GM21619 (cell line): Measurements from ENCODE around the gene GLRX3.
A peak's percentile ranks its signal among the peaks of the same experiment; 100 is the strongest.
"Not testable (repeated sequence)": the region's sequence is repeated elsewhere in the genome, so short reads cannot be mapped to it uniquely, and the experiment has no call there.

Experiments used
- ATAC-seq: cut with Tn5 transposase; IDR thresholded peaks from one replicate; pipeline ENCODE4 v1.9.1; 2021; ENCODE audit not compliant: unreplicated experiment

GLRX3 gene

DNA sequence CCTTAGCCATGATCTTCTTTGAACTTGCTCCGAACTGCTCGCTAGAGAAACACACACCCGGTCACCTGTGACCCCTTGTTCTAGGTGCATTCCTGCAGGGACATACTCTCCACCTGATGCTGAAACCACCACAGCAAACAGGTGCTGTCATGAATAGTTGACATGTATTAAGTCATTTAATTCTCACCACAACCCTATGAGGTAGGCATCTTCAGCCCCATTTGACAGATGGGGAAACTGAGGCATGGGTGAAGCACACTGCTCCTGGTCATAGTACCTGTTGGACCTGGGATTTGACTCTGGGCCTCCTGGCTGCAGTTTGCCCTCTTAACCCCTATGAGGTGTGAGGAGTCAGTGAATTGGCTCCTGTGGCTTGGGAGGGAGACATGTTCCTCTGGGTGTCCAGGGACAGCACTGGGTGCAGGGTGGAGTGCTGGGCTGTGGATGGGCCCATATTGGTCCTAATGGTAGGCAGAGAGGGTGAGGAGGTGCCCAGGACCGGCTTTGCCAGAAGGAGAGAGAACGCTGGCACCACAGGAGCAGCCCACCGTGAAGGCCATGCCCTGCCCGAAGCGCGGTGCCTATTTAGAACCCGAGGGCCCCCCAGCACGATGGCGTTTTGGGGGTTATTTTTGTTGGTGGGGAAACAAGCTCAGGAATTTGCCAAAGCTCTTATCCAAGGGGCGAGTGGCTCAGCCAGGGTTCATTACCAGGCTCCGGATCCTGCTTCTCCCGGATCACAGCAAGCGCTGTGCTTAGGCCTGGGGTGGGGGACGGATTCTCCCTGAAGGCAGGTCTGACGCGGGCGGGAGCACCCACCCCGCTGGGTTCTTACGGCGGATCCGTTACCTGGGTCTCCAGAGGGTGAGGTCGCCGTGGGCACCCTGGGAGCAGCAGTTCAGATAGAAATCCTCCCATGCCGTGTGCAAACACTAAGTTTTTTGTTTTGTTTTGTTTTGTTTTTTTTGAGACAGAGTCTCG, 52.3 kb downstream of the GLRX3 start:
- no peak for ATAC-seq

DNA sequence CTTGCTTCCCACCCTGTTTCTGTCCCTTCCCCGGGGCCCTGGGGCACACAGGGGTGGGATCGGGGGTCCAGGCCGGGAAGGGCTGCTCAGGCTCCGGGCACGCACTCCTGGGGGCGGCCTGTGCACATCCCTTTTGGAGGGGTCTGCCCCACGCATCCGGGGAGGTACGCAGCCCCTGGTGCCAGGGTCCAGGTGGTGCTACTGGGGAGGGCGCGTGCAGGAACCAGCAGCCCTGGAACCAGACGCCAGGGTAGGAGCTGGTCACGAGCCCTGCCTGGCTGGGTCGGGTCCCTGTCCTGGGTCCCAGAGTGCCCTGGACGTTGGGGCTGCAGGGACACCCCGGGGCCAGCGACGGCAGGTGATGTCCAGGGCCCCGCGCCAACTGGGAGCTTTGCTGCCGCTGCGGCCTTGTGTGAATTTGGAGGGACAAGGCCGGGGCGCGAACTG, 53.4 kb downstream of the GLRX3 start:
- no peak for ATAC-seq

DNA sequence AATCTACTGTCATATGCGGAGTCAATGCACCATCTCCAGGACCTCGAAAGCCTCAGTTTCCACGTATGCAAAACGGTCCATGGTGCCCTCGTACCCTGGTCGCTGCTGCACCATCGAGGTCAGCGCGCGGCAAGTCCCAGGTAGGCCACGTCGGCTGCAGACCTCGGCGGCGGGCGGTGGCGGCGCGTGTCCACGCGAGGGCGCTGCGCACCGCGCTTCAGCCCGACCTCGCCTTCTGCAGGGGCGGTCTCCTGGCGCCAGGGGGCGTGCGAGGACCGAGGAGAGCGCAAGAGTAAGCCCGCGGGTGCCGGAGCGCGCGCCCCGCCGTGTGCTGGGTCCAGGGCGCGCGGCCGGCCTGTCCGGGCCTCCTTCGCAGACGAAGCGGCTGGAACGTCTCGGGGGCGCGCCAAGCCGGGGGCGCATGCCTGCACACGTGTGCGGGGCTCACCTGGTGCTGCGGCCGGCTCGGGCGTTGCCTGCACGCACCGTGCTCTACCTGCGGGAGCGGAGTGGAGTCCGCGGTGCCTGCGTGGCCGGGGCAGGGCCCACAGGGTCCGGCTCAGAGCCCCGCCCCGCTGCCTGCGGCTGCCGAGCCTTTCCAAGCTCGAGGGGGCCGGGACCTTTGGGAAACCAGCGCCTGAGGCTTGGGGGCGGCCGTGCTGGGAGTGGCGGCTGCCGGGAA, 54.0 kb downstream of the GLRX3 start:
- ATAC-seq = peak; percentile 89

DNA sequence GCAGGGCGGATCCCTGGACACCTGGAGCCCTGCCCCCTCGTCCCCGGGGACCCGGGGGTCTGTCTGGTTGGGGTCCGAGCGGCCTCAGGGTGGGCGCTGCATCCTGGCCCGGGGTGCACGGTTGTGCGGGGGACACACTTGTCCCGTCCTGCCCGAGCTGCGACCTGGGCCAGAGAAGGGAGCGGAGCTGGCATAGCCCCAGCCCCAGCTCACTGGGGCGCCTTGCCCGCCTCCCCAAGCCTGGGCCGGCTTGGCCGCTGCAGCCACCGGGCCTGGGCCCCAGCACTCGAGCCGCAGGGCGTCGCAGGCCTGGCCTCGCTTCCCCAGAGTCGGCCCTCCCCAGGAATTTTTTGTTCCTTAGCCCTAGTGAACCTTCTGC, 54.5 kb downstream of the GLRX3 start:
- ATAC-seq = no peak

DNA sequence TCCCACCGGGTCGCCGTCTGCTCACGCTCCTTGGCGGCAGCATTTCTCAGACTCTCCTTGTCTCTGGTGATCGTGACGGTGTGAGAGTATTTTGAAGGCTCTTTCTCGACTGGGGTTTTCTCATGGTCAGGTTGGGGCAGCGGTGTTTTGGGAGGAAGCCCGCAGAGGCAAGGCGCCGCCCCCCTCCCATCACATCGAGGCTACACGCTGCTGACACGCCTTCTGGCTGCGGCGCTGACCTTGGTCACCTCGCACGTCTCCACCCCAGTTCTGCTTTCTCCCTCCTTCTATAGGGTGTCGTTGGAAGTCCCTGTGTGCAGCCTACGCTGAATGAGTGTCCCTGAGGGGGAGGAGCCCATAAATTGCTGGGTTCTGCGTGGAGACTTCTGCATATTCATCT, 55.2 kb downstream of the GLRX3 start:
- no peak for ATAC-seq

DNA sequence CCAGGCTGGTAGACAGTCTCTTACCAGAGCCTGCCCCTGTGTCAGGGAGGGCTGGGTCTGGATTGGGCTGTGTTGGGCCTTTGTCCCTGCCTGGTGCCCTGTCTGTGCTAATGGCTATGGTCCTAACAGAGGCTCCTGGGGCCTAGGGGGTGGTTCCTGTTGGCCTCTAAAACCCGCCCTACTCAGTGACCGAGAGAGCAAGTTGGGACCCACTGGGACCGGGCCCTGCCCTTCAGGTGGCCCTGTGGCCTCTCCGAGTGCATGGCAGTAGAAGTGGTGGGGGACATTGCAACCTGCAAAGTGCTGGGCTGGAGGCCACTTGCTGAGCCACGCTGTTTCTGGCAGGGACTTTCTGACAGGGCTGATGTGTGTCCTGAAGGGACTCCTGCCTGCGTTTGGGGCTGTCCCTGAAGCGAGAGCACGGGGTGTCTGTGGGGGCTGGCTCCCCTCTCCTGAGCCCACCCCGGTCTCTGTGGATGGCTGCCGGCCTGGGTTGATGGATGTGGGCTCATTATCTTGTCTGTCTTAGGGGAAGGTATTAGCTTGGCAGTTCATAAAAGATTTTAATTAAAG, 56.2 kb downstream of the GLRX3 start:
- ATAC-seq = no peak

DNA sequence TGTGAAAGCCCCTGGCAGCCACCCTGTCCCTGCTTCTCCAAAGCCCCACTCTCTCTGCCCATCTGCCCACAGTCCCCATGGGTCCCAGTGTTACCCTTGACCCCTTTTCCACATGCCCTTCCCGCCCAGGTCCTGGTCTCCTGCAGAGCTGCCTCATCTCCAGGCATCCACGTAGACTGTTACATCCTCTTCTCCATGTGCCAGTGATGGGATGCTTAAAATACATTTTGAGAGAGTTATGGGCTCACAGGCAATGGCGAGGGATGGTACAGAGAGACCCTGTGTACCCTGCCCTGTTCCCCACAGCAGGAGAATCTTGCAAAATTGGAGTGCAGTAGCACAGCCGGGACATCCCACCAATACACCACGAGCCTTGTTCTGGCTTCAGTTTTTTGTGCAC, 56.8 kb downstream of the GLRX3 start:
- ATAC-seq = no peak

DNA sequence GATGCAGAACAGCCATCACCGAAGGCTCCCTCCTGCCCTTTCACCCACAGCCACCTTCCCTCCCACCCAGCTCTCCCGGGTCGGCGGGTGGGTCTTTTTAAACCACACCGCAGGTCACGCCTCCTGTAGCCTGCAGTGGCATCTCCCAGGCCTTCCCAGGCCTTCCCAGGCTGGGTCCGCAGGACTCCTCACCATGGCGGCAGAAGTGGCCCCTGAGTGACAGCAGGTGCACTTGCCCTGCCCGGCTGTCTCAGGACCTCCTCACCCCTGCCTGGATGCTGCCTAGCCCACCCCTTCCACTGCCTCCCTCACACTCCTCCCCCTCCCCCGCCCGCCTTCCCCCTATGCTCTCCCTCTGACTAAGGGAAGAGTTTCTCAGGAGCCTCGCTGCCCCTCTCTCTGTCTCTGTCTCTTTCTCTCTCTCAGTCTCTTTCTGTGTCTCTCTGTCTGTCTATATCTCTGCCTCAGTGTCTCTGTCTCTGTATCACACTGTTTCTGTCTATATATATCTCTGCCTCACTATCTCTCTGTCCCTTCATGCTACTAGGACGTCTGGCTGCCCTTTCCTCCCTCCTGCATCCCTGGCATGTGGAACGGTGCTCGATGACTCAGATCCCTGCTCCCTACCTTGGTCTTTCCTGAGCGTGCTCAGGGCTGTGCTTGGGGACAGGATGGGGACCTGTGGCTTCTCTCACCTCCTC, 57.5 kb downstream of the GLRX3 start:
- no peak for ATAC-seq

DNA sequence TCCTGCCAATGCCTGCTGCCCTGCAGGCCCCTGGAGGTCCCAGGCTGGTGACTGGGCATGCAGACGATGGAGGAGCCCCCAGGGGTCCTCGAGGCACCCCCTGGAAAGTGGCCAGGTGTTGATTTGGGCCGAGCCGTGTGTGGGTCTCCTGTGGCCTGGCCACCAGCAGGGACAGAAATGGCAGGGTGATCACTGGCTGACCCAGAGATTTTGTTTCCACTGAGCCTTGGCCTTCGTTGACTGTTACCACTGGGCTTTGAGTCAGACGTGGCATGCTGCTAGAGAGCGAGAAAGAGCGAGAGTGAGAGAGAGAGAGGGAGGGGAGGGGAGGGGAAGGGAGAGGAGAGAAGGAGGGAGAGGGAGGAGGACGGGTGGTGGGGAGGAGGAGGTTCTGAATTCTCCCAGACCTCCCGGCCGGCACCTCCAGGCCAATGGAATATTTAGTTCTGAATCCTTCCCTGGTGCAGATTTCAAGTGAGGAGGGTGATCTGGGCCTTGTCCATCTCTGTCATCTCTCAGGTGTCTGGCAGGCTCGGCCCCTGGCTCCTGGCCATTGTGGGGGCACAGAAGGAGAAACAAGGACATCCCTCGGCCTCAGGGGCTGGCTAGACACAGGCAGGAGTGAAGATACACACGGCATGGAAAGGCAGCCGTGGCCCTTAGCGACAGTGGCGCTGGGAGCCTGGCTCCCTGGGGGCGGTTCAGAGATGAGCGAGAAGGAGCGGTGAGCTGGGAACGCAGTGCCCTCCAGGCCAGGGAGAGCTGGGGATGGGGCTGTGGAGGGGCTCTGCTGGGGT, 58.2 kb downstream of the GLRX3 start:
- no peak for ATAC-seq

DNA sequence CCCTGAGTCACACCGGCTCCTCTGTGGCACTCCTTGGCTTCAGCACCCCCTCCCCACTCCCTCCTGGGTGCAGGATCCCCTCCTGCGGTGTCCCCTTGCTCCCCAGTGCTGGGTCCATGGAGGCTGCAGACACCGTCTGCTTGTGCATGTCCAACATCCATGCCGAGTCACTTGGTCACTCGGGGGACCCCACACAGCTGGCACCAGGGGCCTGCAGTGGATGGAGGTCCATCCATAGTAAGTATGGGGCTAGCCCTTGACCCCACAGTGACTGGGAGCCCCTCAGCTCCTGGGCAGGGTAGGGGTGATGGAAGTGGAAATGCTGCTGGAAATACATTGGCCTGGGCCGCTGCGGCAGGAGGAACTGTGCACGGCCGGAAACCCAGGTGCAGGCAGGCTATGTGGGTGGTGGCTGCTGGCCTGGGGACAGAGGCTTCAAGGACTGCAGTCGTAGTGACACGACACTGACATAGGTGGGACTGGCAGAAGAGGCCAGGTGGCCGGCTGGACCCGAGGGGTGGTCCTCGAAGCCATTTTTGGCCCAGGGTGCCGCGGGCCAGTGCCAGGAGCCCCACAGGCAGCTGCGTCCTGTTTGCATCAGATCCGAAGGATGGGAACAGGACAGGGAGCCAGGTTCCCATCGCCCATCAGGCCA, 58.9 kb downstream of the GLRX3 start:
- ATAC-seq = no peak

DNA sequence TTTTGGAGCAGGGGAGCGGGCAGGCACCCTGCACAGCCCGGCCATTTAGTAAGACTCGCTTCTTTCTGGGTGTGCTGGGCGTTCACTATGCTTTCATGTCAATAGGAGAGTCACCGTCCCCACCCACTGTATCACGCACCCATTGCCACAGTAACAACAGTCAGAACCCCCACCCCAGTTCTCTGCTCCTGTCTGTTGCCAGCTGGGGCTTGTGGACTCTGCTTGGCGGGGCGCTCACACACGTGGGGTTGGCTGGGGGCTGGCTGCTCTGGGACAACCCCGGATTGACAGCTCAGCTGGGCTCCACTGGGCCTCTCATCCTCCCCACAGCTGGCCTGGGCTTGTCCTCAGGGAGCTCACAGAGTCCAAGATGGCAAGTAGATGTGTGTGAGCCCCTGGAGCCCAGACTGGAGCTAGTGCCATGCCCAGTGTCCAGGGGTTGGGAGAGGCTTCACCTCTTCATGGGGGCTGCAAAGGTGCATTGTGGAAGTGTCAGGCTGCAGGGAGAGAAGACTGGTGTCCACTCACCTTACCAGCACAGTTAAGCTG, 59.6 kb downstream of the GLRX3 start:
- ATAC-seq = no peak

DNA sequence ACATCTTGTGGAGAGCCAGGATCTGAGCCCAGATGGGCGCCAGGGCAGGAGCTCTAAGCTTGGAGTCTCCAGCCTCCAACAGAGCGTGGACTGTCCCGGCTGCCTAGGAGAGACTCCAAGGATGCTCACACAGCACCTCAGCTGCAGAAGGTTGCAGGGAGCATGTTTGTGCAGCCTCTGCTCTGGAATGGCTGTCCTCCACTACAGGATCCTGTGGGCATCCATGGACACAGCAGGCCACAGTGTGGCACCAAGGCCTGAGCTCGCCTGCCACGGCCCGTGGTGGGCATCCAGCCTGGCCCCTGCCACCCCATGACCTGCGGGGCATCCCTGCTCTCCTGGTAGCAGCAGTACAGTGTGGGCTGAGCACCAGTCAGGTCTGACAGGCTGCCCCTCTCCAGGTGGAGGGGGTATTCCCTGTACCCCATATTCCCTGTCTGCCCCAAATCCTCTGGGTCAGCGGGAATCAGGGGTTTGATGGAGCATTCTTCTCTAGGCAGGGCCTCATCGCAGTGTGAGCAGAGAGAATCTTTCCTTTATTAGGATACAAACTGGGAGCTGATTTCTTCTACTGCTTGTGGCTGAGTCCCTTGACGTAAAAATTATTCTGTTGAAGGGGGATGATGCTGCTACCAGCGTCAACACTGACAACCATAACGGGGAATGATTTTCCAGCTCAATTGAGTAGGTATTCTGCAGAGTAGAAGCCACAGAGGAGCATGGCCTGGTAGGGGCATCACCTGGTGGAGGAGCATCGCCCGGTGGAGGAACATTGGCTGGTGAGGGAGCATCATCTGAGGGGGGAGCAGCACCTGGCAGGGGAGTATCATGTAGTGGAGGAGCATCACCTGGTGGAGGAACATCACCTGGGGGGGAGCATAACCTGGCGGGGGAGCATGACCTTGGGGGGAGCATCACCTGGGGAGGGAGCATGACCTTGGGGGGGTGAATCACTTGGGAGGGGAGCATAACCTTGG, 60.6 kb downstream of the GLRX3 start:
- no peak for ATAC-seq

DNA sequence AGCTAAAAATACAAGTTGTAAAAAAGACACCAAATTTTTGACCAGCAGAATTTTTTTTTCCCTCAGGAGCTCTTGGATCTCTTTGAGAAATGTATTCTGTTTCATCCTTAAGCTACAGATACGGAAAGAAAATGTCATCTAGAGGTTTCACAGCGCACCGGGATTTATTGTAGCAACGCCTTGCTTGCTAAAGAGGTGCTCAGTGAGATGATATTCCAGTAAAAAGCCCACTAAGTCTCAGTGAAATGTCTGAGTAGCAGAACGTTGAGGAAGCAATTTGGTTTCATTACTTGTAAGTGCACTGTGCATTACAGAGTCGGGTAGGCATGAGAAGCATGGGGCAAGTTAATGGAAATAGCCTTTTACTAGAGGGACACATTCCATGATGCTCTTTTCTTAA, 62.5 kb downstream of the GLRX3 start:
- no peak for ATAC-seq

DNA sequence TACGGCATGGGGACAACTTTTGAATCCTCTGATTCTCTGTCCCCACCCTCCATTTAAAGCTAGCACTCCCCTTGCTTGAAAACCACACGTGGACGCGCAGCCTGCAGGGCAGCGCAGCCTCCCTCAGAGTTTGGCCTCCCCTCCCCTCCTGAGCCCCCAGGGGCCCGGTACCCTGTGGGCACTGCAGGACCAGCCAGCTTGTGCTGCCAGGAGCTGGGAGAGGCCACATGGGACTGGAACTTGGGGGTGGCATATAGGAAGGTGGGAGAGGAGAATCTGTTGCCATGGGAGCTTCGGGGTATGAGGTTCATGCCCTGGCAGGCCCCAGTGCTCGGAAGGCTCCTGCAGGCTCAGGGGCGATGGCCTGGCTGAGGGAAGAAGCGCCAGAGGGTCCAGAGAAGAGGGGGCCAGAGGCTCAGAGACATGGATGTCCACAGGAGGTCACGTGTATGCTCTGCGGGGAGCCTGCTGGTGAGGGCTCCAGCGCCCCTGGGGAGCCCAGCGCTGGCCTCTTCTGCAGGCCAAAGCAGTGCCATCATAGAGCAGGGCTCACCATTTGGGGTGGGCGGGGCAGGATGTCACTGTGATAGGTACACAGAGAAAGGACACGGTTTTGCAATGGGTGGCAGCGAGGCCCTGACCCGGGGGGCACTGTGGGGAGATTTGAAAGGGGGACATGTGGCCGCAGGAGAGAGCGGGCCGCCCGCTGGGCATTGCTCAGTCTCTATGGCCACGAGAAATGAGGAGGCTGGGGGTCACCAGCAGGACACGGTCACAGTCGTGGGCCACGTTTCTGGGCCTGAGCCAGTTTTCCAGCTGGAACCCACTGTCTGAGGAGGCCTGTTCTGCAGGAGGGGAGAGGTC, 64.2 kb downstream of the GLRX3 start:
- no peak for ATAC-seq

DNA sequence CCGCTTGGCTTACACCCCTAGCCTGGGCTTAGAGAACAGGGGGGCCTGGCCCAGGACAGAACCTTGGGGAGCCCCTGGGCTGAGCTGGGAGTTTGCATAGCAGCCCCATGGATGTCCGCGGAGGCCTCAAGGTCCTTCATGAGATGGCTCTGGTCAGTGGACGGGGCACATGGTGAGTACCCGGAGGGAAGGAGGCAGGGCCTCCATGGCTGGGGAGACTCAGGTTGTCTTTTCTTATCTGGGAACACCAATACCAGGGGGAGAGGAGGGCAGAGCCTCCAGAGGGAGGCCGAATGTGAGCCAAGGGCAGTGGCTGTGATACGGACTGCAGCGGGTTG, 64.8 kb downstream of the GLRX3 start:
- ATAC-seq = no peak

DNA sequence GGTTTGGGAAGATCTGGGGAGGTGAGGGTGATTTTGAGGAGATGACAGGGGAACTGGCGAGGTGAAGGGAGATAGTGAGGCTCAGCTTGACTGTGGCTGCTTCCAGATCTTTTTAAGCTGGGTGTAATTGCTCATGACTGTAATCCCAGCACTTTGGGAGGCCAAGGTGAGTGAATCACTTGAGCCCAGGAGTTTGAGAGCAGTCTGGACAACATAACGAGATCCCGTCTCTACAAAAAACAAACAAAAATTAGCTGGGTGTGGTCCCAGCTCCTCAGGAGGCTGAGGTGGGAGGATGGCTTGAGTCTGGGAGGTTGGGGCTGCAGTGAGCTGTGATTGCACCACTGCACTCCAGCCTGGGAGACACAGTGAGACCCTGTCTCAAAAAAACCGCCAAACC, 66.0 kb downstream of the GLRX3 start:
- not testable (repeated sequence) for ATAC-seq

DNA sequence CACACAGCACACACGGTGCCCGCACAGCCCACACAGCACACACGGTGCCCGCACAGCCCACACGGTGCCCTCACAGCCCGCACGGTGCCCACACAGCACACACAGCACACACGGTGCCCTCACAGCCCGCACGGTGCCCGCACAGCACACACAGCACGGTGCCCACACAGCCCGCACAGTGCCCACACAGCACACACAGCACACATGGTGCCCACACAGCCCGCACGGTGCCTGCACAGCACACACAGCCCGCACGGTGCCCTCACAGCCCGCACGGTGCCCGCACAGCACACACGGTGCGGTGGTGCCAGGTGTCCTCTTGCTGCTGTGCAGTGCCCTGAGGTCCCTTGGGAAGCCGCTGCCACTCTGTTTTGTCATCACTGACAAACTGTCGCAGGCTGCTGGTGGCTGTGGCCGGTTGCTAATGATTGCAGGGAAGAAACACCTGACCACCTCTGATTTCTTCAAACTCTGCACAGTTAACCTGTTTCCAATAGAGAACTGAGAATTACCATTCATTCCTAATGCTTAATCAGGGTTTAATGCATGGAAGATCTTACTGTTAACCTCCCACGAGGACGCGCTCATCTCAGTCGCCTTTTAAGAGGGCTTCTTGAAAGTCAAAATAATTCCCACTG, 66.9 kb downstream of the GLRX3 start:
- peak; percentile 75 for ATAC-seq
